ENCODE results near the gene KIRREL3.

Gene KIRREL3

GRCh38 chr11:126469311-126469710 is 531.3 kb downstream of the KIRREL3 start:
- TF ChIP-seq CTCF (IDR thresholded peaks at IDR 0.05; ENCODE audit: borderline replicate concordance, insufficient read depth, low read depth, low read length): no peak
- H3K4me3 ChIP-seq (ENCODE audit: low read depth, low read length): no peak overlapping the region

GRCh38 chr11:126468102-126468521 is 532.5 kb downstream of the KIRREL3 start:
- TF ChIP-seq CTCF (IDR thresholded peaks at IDR 0.05; ENCODE audit: borderline replicate concordance, insufficient read depth, low read depth, low read length): no peak
- H3K4me3 ChIP-seq (ENCODE audit: low read depth, low read length): no peak overlapping the region

GRCh38 chr11:126467471-126467870 is 533.1 kb downstream of the KIRREL3 start:
- no peak overlapping the region for H3K4me3 ChIP-seq (ENCODE audit: low read depth, low read length)
- no peak for TF ChIP-seq CTCF (IDR thresholded peaks at IDR 0.05; ENCODE audit: borderline replicate concordance, insufficient read depth, low read depth, low read length)

- TF ChIP-seq CTCF (IDR thresholded peaks at IDR 0.05; ENCODE audit: borderline replicate concordance, insufficient read depth, low read depth, low read length): no peak
- no peak overlapping the region for H3K4me3 ChIP-seq (ENCODE audit: low read depth, low read length)
Observed at GRCh38 chr11:126467046-126467370, 533.6 kb downstream of the KIRREL3 start.

GRCh38 chr11:126466236-126467045 is 534.1 kb downstream of the KIRREL3 start:
- no peak overlapping the region for H3K4me3 ChIP-seq (ENCODE audit: low read depth, low read length)
- TF ChIP-seq CTCF (IDR thresholded peaks at IDR 0.05; ENCODE audit: borderline replicate concordance, insufficient read depth, low read depth, low read length): no peak

- H3K4me3 ChIP-seq (ENCODE audit: low read depth, low read length): no peak overlapping the region
- no peak for TF ChIP-seq CTCF (IDR thresholded peaks at IDR 0.05; ENCODE audit: borderline replicate concordance, insufficient read depth, low read depth, low read length)
Observed at GRCh38 chr11:126465573-126466188, 534.9 kb downstream of the KIRREL3 start.

- TF ChIP-seq CTCF (IDR thresholded peaks at IDR 0.05; ENCODE audit: borderline replicate concordance, insufficient read depth, low read depth, low read length): no peak
- H3K4me3 ChIP-seq (ENCODE audit: low read depth, low read length): no peak overlapping the region
Observed at GRCh38 chr11:126464796-126465195, 535.8 kb downstream of the KIRREL3 start.

Data from GM12875 (cell line).